Measurements from ENCODE around the gene SPTSSB. TPM values are rescaled to one million over a fixed set of nuclear protein-coding genes. Genes with fewer than 3 reads are reported as not detected.

Gene SPTSSB
- total and polyA plus RNA-seq, 9 of the 15 experiments (the other 6 are each of a cell fraction or from before 2014, with no cell fraction given) = 0.07 TPM; not detected in 8

DNA sequence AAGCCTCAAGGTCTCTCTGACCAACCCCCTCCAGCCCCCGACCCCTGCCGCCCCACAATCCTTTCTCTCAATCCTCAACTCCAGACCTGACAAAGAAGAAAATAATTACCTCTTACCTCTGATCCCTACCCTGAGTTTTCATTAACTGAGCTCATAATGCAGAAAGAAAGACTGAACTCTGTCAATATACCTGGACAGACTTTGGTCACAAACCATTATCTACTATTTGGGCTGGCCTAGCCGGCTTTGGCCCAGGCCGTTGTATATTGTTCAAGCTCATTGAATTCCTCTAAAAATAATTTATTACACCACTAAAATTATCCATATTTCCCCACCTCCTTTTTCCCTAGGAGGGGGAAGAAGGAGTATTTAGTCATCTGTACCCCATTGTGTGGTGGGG, 29.3 kb upstream of the SPTSSB start:
- 0% methylated on average over 3 of the region's 4 CpGs for WGBS (ENCODE audit: insufficient coverage, low coverage, missing lambda C conversion rate)
- POLR2A ChIA-PET = no interaction called here
- Histone ChIP-seq H2AFZ (ENCODE audit: low read depth, low read length) (no peak overlapping the region), H3K36me3 (ENCODE audit: control insufficient read depth, insufficient read depth, low read length) (no peaks in the 10 kb centered on the region), H3K79me2 (ENCODE audit: control insufficient read depth, insufficient read depth, low read length) (no peaks in the 10 kb centered on the region), H3K4me3 (no peak overlapping the region), H3K27me3 (ENCODE audit: control insufficient read depth in 2 of 2, insufficient read depth in 2 of 2, low read length in 2 of 2) (no peaks in the 10 kb centered on the region), H4K20me1 (replicated peaks; ENCODE audit: control insufficient read depth, insufficient read depth, low read length) (no peaks in the 10 kb centered on the region), H3K9me3 (replicated peaks; ENCODE audit: control insufficient read depth, insufficient read depth, low read depth, low read length) (no peaks in the 10 kb centered on the region), H3K4me2 (ENCODE audit: insufficient read depth, low read length) (no peak overlapping the region), H3K9ac (ENCODE audit: insufficient read depth in 1 of 2, low read depth in 2 of 2, low read length in 2 of 2) (no peak overlapping the region), H3K27ac (ENCODE audit: extremely low read depth, low read depth, low read length) (no peak overlapping the region), H3K4me1 (replicated peaks in 1 of 2; ENCODE audit: control insufficient read depth in 2 of 2, insufficient read depth in 2 of 2, low read length in 2 of 2) (no peaks in the 10 kb centered on the region), H3K9me1 (ENCODE audit: control insufficient read depth, insufficient read depth, low read length) (no peaks in the 10 kb centered on the region)
- BruUV-seq (replicated peaks) = no TSS peak
- intact Hi-C loops (cut with micrococcal nuclease) (no loop called here), in situ Hi-C loops (cut with MboI) (loop anchor here (10.0 kb wide), 1 partner anchor 716 kb away; no protein-coding TSS in a partner anchor)
- CTCF ChIA-PET (ENCODE audit: low intra/inter-chr PET ratio) = no interaction called here
- DNase-seq (ENCODE audit: extremely low read depth in 1 of 4, low spot score in 3 of 4) (no peak), FAIRE-seq (no peak), ATAC-seq (no peak)
- no peak for TF ChIP-seq CBFA2T2 (conservative IDR thresholded peaks at IDR 0.05)
- no peak for TF ChIP-seq ZBTB5 (IDR thresholded peaks at IDR 0.05)
- no peak for TF ChIP-seq CHCHD3 (CRISPR knock-in tag; IDR thresholded peaks at IDR 0.05)
- no peak for TF ChIP-seq CAMTA2 (CRISPR knock-in tag; conservative IDR thresholded peaks at IDR 0.05)
- no peak for TF ChIP-seq SNIP1 (IDR thresholded peaks at IDR 0.05; ENCODE audit: low read depth)
- no peak for TF ChIP-seq ZNF644 (tag; IDR thresholded peaks at IDR 0.05; ENCODE audit: low read depth)
- TF ChIP-seq, protein P1, sequence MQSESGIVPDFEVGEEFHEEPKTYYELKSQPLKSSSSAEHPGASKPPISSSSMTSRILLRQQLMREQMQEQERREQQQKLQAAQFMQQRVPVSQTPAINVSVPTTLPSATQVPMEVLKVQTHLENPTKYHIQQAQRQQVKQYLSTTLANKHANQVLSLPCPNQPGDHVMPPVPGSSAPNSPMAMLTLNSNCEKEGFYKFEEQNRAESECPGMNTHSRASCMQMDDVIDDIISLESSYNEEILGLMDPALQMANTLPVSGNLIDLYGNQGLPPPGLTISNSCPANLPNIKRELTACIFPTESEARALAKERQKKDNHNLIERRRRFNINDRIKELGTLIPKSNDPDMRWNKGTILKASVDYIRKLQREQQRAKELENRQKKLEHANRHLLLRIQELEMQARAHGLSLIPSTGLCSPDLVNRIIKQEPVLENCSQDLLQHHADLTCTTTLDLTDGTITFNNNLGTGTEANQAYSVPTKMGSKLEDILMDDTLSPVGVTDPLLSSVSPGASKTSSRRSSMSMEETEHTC (IDR thresholded peaks at IDR 0.05) = no peak
- TF ChIP-seq, protein P2, sequence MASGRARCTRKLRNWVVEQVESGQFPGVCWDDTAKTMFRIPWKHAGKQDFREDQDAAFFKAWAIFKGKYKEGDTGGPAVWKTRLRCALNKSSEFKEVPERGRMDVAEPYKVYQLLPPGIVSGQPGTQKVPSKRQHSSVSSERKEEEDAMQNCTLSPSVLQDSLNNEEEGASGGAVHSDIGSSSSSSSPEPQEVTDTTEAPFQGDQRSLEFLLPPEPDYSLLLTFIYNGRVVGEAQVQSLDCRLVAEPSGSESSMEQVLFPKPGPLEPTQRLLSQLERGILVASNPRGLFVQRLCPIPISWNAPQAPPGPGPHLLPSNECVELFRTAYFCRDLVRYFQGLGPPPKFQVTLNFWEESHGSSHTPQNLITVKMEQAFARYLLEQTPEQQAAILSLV (tag; IDR thresholded peaks at IDR 0.05) = no peak
- TF ChIP-seq, protein P3, sequence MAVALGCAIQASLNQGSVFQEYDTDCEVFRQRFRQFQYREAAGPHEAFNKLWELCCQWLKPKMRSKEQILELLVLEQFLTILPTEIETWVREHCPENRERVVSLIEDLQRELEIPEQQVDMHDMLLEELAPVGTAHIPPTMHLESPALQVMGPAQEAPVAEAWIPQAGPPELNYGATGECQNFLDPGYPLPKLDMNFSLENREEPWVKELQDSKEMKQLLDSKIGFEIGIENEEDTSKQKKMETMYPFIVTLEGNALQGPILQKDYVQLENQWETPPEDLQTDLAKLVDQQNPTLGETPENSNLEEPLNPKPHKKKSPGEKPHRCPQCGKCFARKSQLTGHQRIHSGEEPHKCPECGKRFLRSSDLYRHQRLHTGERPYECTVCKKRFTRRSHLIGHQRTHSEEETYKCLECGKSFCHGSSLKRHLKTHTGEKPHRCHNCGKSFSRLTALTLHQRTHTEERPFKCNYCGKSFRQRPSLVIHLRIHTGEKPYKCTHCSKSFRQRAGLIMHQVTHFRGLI (CRISPR knock-in tag; IDR thresholded peaks at IDR 0.05) = no peak
- no peak for TF ChIP-seq DDX20 (tag; IDR thresholded peaks at IDR 0.05; ENCODE audit: low read depth)
- TF ChIP-seq, protein P4, sequence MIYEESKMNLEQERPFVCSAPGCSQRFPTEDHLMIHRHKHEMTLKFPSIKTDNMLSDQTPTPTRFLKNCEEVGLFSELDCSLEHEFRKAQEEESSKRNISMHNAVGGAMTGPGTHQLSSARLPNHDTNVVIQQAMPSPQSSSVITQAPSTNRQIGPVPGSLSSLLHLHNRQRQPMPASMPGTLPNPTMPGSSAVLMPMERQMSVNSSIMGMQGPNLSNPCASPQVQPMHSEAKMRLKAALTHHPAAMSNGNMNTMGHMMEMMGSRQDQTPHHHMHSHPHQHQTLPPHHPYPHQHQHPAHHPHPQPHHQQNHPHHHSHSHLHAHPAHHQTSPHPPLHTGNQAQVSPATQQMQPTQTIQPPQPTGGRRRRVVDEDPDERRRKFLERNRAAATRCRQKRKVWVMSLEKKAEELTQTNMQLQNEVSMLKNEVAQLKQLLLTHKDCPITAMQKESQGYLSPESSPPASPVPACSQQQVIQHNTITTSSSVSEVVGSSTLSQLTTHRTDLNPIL (CRISPR knock-in tag; IDR thresholded peaks at IDR 0.05) = no peak
- TF ChIP-seq L3MBTL2 (IDR thresholded peaks at IDR 0.05) = no peak
- TF ChIP-seq ELF1 (tag; IDR thresholded peaks at IDR 0.05) = no peak
- TF ChIP-seq ZNF280A (IDR thresholded peaks at IDR 0.05; ENCODE audit: low read depth, partially characterized antibody) = no peak
- no peak for TF ChIP-seq ATF1 (CRISPR knock-in tag; IDR thresholded peaks at IDR 0.05)
- TF ChIP-seq ATF1 (tag; IDR thresholded peaks at IDR 0.05) = no peak
